HepG2 (cell line): ENCODE measurements around the gene HBA1. TPM values are rescaled to one million over a fixed set of nuclear protein-coding genes. Genes with fewer than 3 reads are reported as not detected.

Source experiments
- AGO1 ChIP-seq: fragments of 200-400 bp; formaldehyde crosslinking; IDR thresholded peaks from 2 replicates; pipeline ENCODE4 v1.6.1; 2017; ENCODE audit warnings: mild to moderate bottlenecking, low read depth, low read length, moderate library complexity; ENCODE audit not compliant: poor library complexity, severe bottlenecking
- AGO2 ChIP-seq: fragments of 200-400 bp; formaldehyde crosslinking; optimal IDR thresholded peaks from 2 replicates; pipeline ENCODE3; 2017; ENCODE audit warnings: mild to moderate bottlenecking, low read depth, low read length, moderate library complexity
- FOSL1 ChIP-seq: sonication (generic); formaldehyde crosslinking; IDR thresholded peaks from 2 replicates; pipeline ENCODE4 v1.9.0; 2021; ENCODE audit warnings: missing genetic modification reagents, borderline replicate concordance
- FOXJ3 ChIP-seq: sonication (generic); formaldehyde crosslinking; IDR thresholded peaks from 2 replicates; pipeline ENCODE4 v1.4.0; 2020; ENCODE audit warnings: missing genetic modification reagents, mild to moderate bottlenecking, borderline replicate concordance
- GABPB1 ChIP-seq: IDR thresholded peaks from 2 replicates; pipeline ENCODE4 v1.6.1; 2016; ENCODE audit warnings: mild to moderate bottlenecking, missing genetic modification reagents, moderate library complexity, missing compliant biosample characterization
- HMGA1 ChIP-seq: sonication (generic); formaldehyde crosslinking; conservative IDR thresholded peaks from 2 replicates; pipeline ENCODE4 v1.4.0; 2020; ENCODE audit warnings: missing genetic modification reagents
- HNF1B ChIP-seq: sonication (generic); formaldehyde crosslinking; IDR thresholded peaks from 2 replicates; pipeline ENCODE4 v1.5.1; 2020; ENCODE audit warnings: mild to moderate bottlenecking, moderate library complexity, missing genetic modification reagents
- ISX ChIP-seq: sonication (generic); formaldehyde crosslinking; conservative IDR thresholded peaks from 2 replicates; pipeline ENCODE4 v1.5.0; 2020; ENCODE audit warnings: missing genetic modification reagents
- KAT2B ChIP-seq: fragments of 150-350 bp; IDR thresholded peaks from 2 replicates; pipeline ENCODE4 v1.6.1; 2014; ENCODE audit warnings: low read depth, low read length, borderline replicate concordance
- MEIS2 ChIP-seq: sonication (generic); formaldehyde crosslinking; IDR thresholded peaks from 2 replicates; pipeline ENCODE4 v1.9.0; 2021; ENCODE audit warnings: mild to moderate bottlenecking, missing genetic modification reagents
- MIXL1 ChIP-seq: IDR thresholded peaks from 2 replicates; pipeline ENCODE4 v1.6.1; 2016
- PAX8 ChIP-seq: sonication (generic); formaldehyde crosslinking; IDR thresholded peaks from 2 replicates; pipeline ENCODE4 v1.8.0; 2022; ENCODE audit warnings: mild to moderate bottlenecking, missing genetic modification reagents, borderline replicate concordance
- PHF20 ChIP-seq: sonication (generic); formaldehyde crosslinking; IDR thresholded peaks from 2 replicates; pipeline ENCODE4 v1.5.0; 2020; ENCODE audit warnings: mild to moderate bottlenecking, missing genetic modification reagents
- PPARG ChIP-seq: conservative IDR thresholded peaks from 2 replicates; pipeline ENCODE4 v1.6.1; 2016; ENCODE audit warnings: missing biosample characterization, missing genetic modification reagents
- RBM22 ChIP-seq: fragments of 200-400 bp; formaldehyde crosslinking; optimal IDR thresholded peaks from 2 replicates; pipeline ENCODE3; 2017; ENCODE audit warnings: mild to moderate bottlenecking, low read length, moderate library complexity
- REXO4 ChIP-seq: sonication (generic); formaldehyde crosslinking; IDR thresholded peaks from 2 replicates; pipeline ENCODE4 v1.8.0; 2022; ENCODE audit warnings: missing genetic modification reagents, mild to moderate bottlenecking, borderline replicate concordance
- ZBTB20 ChIP-seq: sonication (generic); formaldehyde crosslinking; IDR thresholded peaks from 2 replicates; pipeline ENCODE4 v1.8.1; 2023; ENCODE audit warnings: missing genetic modification reagents, low read depth, mild to moderate bottlenecking, borderline replicate concordance
- ZHX1 ChIP-seq: sonication (generic); formaldehyde crosslinking; IDR thresholded peaks from 2 replicates; pipeline ENCODE4 v1.8.1; 2022; ENCODE audit warnings: low read depth, mild to moderate bottlenecking, missing genetic modification reagents
- ZNF138 ChIP-seq: sonication (generic); formaldehyde crosslinking; IDR thresholded peaks from 2 replicates; pipeline ENCODE4 v1.5.0; 2020; ENCODE audit warnings: mild to moderate bottlenecking, low read depth, missing genetic modification reagents
- ZNF143 ChIP-seq: sonication (generic); formaldehyde crosslinking; IDR thresholded peaks from 2 replicates; pipeline ENCODE4 v1.4.0; 2020; ENCODE audit warnings: missing genetic modification reagents
- ZNF230 ChIP-seq: sonication (generic); formaldehyde crosslinking; IDR thresholded peaks from 2 replicates; pipeline ENCODE4 v1.4.0; 2020; ENCODE audit warnings: mild to moderate bottlenecking, missing genetic modification reagents
- ZNF251 ChIP-seq: sonication (generic); formaldehyde crosslinking; IDR thresholded peaks from 2 replicates; pipeline ENCODE4 v1.9.0; 2021; ENCODE audit warnings: mild to moderate bottlenecking, missing genetic modification reagents
- ZNF253 ChIP-seq: sonication (generic); formaldehyde crosslinking; IDR thresholded peaks from 2 replicates; pipeline ENCODE4 v1.8.0; 2022; ENCODE audit warnings: mild to moderate bottlenecking, missing genetic modification reagents, borderline replicate concordance
- ZNF354B ChIP-seq: sonication (generic); formaldehyde crosslinking; IDR thresholded peaks from 2 replicates; pipeline ENCODE4 v1.8.0; 2022; ENCODE audit warnings: mild to moderate bottlenecking, missing genetic modification reagents
- ZNF580 ChIP-seq: IDR thresholded peaks from 2 replicates; pipeline ENCODE4 v1.6.1; 2016; ENCODE audit warnings: low read depth, borderline replicate concordance
- ZNF850 ChIP-seq: sonication (generic); formaldehyde crosslinking; conservative IDR thresholded peaks from 2 replicates; pipeline ENCODE4 v1.9.0; 2021; ENCODE audit warnings: mild to moderate bottlenecking, missing genetic modification reagents
- polyA plus RNA-seq, 8 experiments: library from polyadenylated mRNA; depleted of rRNA in 3 of 8; stranded (reverse) in 7 of 8; unstranded in 1 of 8; fragments of >200 nt; fragmentation: Illumina TruSeq in 4 of 8; extraction: Trizol in 4 of 8; gene quantifications; 2 replicates each; pipeline versions ENCODE4 v1.2.1 to v1.2.3, GENCODE V29; 2011 to 2016; ENCODE audit warnings: low read depth in 4 of 8, missing spikeins in 1 of 8, mixed read lengths in 1 of 8; ENCODE audit not compliant: insufficient read depth in 1 of 8
- total RNA-seq, 5 experiments: library from RNA; depleted of rRNA; stranded (reverse); fragments of >200 nt; fragmentation: Illumina TruSeq; extraction: Trizol; gene quantifications; 2 replicates each; pipeline ENCODE4 v1.2.3, GENCODE V29; 2016; ENCODE audit warnings: low read depth in 1 of 5

The HBA1 gene
- total and polyA plus RNA-seq, 2 of the 13 experiments (the other 11 are each of a cell fraction or from before 2014, with no cell fraction given) = 0.59 TPM; not detected in 1

- peak; percentile 97 for TF ChIP-seq ZNF253 (CRISPR knock-in tag)
- TF ChIP-seq HMGA1 (CRISPR knock-in tag) = no peak
- TF ChIP-seq FOSL1 = peak; percentile 50; the same call in 1 of the 2 replicates
- peak; percentile 98 for TF ChIP-seq ZNF138 (CRISPR knock-in tag)
- no peak for TF ChIP-seq RBM22
- peak; percentile 58 for TF ChIP-seq PPARG (CRISPR knock-in tag)
- TF ChIP-seq KAT2B = no peak
- peak; percentile 98; the same call in 1 of the 2 replicates for TF ChIP-seq ZNF580
- peak; percentile 97 for TF ChIP-seq REXO4
- TF ChIP-seq ZNF850 (CRISPR knock-in tag) = 0 out of 2 replicates have a peak, but pooled peaks have one; percentile 82
- TF ChIP-seq AGO1 = peak; percentile 97
- TF ChIP-seq ZNF251 (CRISPR knock-in tag) = peak; percentile 98
- TF ChIP-seq PAX8 (CRISPR knock-in tag) = peak; percentile 94; the same call in 1 of the 2 replicates
- 0 out of 2 replicates have a peak, but pooled peaks have one; percentile 52 for TF ChIP-seq ZNF143 (CRISPR knock-in tag)
- TF ChIP-seq ISX (CRISPR knock-in tag) = peak; percentile 90
- peak; percentile 73; the same call in 1 of the 2 replicates for TF ChIP-seq MIXL1 (CRISPR knock-in tag)
- peak; percentile 97 for TF ChIP-seq ZHX1 (CRISPR knock-in tag)
- TF ChIP-seq ZNF230 = peak; percentile 100
- TF ChIP-seq HNF1B = peak; percentile 52
- peak; percentile 88 for TF ChIP-seq MEIS2 (CRISPR knock-in tag)
- TF ChIP-seq ZBTB20 (CRISPR knock-in tag) = peak; percentile 89; the same call in 1 of the 2 replicates
- TF ChIP-seq FOXJ3 (CRISPR knock-in tag) = no peak
- TF ChIP-seq ZNF354B = peak; percentile 88; the same call in 1 of the 2 replicates
- TF ChIP-seq GABPB1 (CRISPR knock-in tag) = peak; percentile 79
- 0 out of 2 replicates have a peak, but pooled peaks have one; percentile 57 for TF ChIP-seq PHF20
- peak; percentile 99 for TF ChIP-seq AGO2
Measured at GRCh38 chr16:180681-181564, 4.4 kb downstream of the HBA1 start (continued).
